Measurements from ENCODE around the gene MZT1. TPM values are rescaled to one million over a fixed set of nuclear protein-coding genes. Genes with fewer than 3 reads are reported as not detected.

MZT1 gene
- polyA plus RNA-seq, 6 donors from 2014 or later = 5.6 to 12.4 (median 9.9) TPM

Other genes starting within 250 kb of the MZT1 start
- gene BORA, start 294 bp upstream of the MZT1 start, polyA plus RNA-seq (ENCODE audit: low read depth in 6 of 6) = 10 to 100 TPM in 4 of 6 donors, 1 to 10 TPM in 2; 9.6 to 21.9 (median 11.9) TPM
- gene DIS3, start 54.3 kb upstream of the MZT1 start, polyA plus RNA-seq (ENCODE audit: low read depth in 6 of 6) = 10 to 100 TPM; 14.9 to 22.2 (median 18.3) TPM
- gene PIBF1, start 54.5 kb upstream of the MZT1 start, polyA plus RNA-seq (ENCODE audit: low read depth in 6 of 6) = 10 to 100 TPM in 5 of 6 donors, 1 to 10 TPM in 1; 7.8 to 28.9 (median 25.5) TPM